Naive thymus-derived CD4-positive, alpha-beta T cell (primary cell): ENCODE results near the gene COG5. TPM values are rescaled to one million over a fixed set of nuclear protein-coding genes. Genes with fewer than 3 reads are reported as not detected.

Source experiments
- ATAC-seq: fragments of 150-1000 bp; cut with Tn5 transposase; 2 replicates; pipeline ENCODE4 v1.10.0; 2021; ENCODE audit warnings: mild to moderate bottlenecking, moderate library complexity
- CTCF ChIA-PET: fragments of 350-600 bp; sonication (Branson Sonifier 250); formaldehyde crosslinking; loops from one replicate; lab custom pipeline; 2021; ENCODE audit warnings: antibody characterized with exemption; lab: Charles Lee
- POLR2A ChIA-PET: fragments of 350-600 bp; sonication (Branson Sonifier 250); formaldehyde crosslinking; loops from one replicate; lab custom pipeline; 2021; ENCODE audit warnings: antibody characterized with exemption, inconsistent platforms; lab: Charles Lee
- DNase-seq, 9 donors: peaks; one replicate each; pipeline versions ENCODE4 v3.0.0 to v3.0.0-alpha.2; 2020 to 2022; ENCODE audit warnings: mixed read lengths in 1 of 9
- H3K27ac ChIP-seq: one replicate; pipeline ENCODE4 v1.7.0; 2013; ENCODE audit warnings: mild to moderate bottlenecking, low read depth, low read length, moderate library complexity
- H3K27me3 ChIP-seq, 2 donors: one replicate each; pipeline ENCODE4 v1.7.0; 2013; ENCODE audit warnings: low read length in 2 of 2, mild to moderate bottlenecking in 2 of 2, moderate library complexity in 2 of 2; ENCODE audit not compliant: control insufficient read depth in 2 of 2, insufficient read depth in 2 of 2
- H3K36me3 ChIP-seq, 3 experiments: 1 replicate in 2 of 3; 2 replicates in 1 of 3; pipeline ENCODE4 v1.7.0; 2013; ENCODE audit warnings: low read length in 3 of 3, mild to moderate bottlenecking in 3 of 3, moderate library complexity in 1 of 3; ENCODE audit not compliant: insufficient read depth in 3 of 3, control insufficient read depth in 2 of 3
- H3K4me1 ChIP-seq, 2 donors: one replicate each; pipeline ENCODE4 v1.7.0; 2013; ENCODE audit warnings: low read length in 2 of 2, mild to moderate bottlenecking in 2 of 2, moderate library complexity in 1 of 2; ENCODE audit not compliant: control insufficient read depth in 2 of 2, insufficient read depth in 2 of 2
- H3K4me3 ChIP-seq: 2 replicates; pipeline ENCODE4 v1.7.0; 2013; ENCODE audit warnings: mild to moderate bottlenecking, low read length
- H3K9me3 ChIP-seq, 3 experiments: 1 replicate in 2 of 3; 2 replicates in 1 of 3; pipeline ENCODE4 v1.7.0; 2013; ENCODE audit warnings: low read length in 3 of 3; ENCODE audit not compliant: control insufficient read depth in 2 of 3
- H3K27ac Mint-ChIP-seq, 9 donors: one replicate each; pipeline ENCODE4 v1.8.0; 2020 to 2022; ENCODE audit warnings: mixed read lengths in 9 of 9, mild to moderate bottlenecking in 8 of 9, moderate library complexity in 5 of 9, inconsistent platforms in 2 of 9
- H3K27me3 Mint-ChIP-seq, 5 donors: one replicate each; pipeline ENCODE4 v1.8.0; 2021 to 2022; ENCODE audit warnings: mixed read lengths in 5 of 5, mild to moderate bottlenecking in 1 of 5
- H3K36me3 Mint-ChIP-seq, 5 donors: one replicate each; pipeline ENCODE4 v1.8.0; 2020 to 2022; ENCODE audit warnings: mixed read lengths in 5 of 5, mild to moderate bottlenecking in 3 of 5, inconsistent platforms in 1 of 5
- H3K4me1 Mint-ChIP-seq, 7 donors: one replicate each; pipeline ENCODE4 v1.8.0; 2020 to 2022; ENCODE audit warnings: mixed read lengths in 7 of 7, mild to moderate bottlenecking in 3 of 7, inconsistent platforms in 1 of 7
- H3K4me3 Mint-ChIP-seq, 10 donors: one replicate each; pipeline ENCODE4 v1.8.0; 2020 to 2022; ENCODE audit warnings: mild to moderate bottlenecking in 10 of 10, mixed read lengths in 10 of 10, moderate library complexity in 6 of 10, inconsistent platforms in 2 of 10
- H3K9me3 Mint-ChIP-seq, 11 donors: one replicate each; pipeline ENCODE4 v1.8.0; 2020 to 2022; ENCODE audit warnings: mixed read lengths in 11 of 11, mild to moderate bottlenecking in 4 of 11, inconsistent platforms in 1 of 11, moderate library complexity in 1 of 11
- intact Hi-C, 2 donors: fragments of 100-400 bp; cut with micrococcal nuclease; formaldehyde crosslinking; loops; one replicate each; pipeline ENCODE4 v1.15.1; 2023
- polyA plus RNA-seq, 2 donors: library from polyadenylated mRNA; unstranded; fragments of 300-500 nt; fragmentation: Illumina TruSeq; gene quantifications; one replicate each; pipeline ENCODE4 v1.2.3, GENCODE V29; 2021
- total RNA-seq, 6 experiments: library from RNA in 5 of 6; stranded (reverse) in 5 of 6; gene quantifications; 1 replicate in 5 of 6; 2 replicates in 1 of 6; pipeline ENCODE4 v1.2.3 and lab custom pipeline; 2021 to 2026

The COG5 gene
- total and polyA plus RNA-seq, 7 experiments from 2014 or later, result 24.7 to 77.0 (median 48.0) TPM

GRCh38 chr7:107505997-107506673, 57.6 kb downstream of the COG5 start:
- Mint-ChIP-seq H3K4me3 (no peak overlapping the region), H3K4me1 (peaks cover 15 to 48% (median 25%) of the 10 kb centered on the region in 7 donors), H3K27ac (no peak overlapping the region), H3K27me3 (no peaks in the 10 kb centered on the region), H3K36me3 (peaks cover 3 to 38% (median 29%) of the 10 kb centered on the region in 5 donors), H3K9me3 (peaks cover 0 to 5% (median 0%) of the 10 kb centered on the region in 11 donors)
- H3K36me3 ChIP-seq, result peaks cover 0 to 5% (median 5%) of the 10 kb centered on the region in 3 experiments
- ATAC-seq (peak; percentile 8), DNase-seq (no peak)
- no peaks in the 10 kb centered on the region for H3K27me3 ChIP-seq
- no peak overlapping the region for H3K4me3 ChIP-seq
- ChIA-PET POLR2A (no interaction called here), CTCF (no interaction called here)
- no peaks in the 10 kb centered on the region for H3K4me1 ChIP-seq
- H3K27ac ChIP-seq, result no peak overlapping the region
- no peaks in the 10 kb centered on the region for H3K9me3 ChIP-seq
- intact Hi-C loops, result no loop called here

GRCh38 chr7:107505362-107505761, 58.4 kb downstream of the COG5 start:
- Mint-ChIP-seq H3K9me3 (peaks cover 0 to 5% (median 0%) of the 10 kb centered on the region in 11 donors), H3K36me3 (peaks cover 3 to 34% (median 23%) of the 10 kb centered on the region in 5 donors), H3K27ac (no peak overlapping the region), H3K4me3 (no peak overlapping the region), H3K4me1 (peaks cover 11 to 42% (median 19%) of the 10 kb centered on the region in 7 donors), H3K27me3 (no peaks in the 10 kb centered on the region)
- ChIA-PET CTCF (no interaction called here), POLR2A (no interaction called here)
- intact Hi-C loops, result no loop called here
- no peak overlapping the region for H3K27ac ChIP-seq
- no peaks in the 10 kb centered on the region for H3K9me3 ChIP-seq
- H3K27me3 ChIP-seq, result no peaks in the 10 kb centered on the region
- ATAC-seq, result no peak
- no peak overlapping the region for H3K4me3 ChIP-seq
- no peak for DNase-seq
- H3K4me1 ChIP-seq, result no peaks in the 10 kb centered on the region
- peaks cover 0 to 5% (median 5%) of the 10 kb centered on the region in 3 experiments for H3K36me3 ChIP-seq

- Mint-ChIP-seq H3K4me3 (no peak overlapping the region), H3K27me3 (no peaks in the 10 kb centered on the region), H3K9me3 (peaks cover 0 to 5% (median 0%) of the 10 kb centered on the region in 11 donors), H3K27ac (no peak overlapping the region), H3K36me3 (peaks cover 2 to 37% (median 32%) of the 10 kb centered on the region in 5 donors), H3K4me1 (peaks cover 5 to 37% (median 16%) of the 10 kb centered on the region in 7 donors)
- H3K4me1 ChIP-seq, result no peaks in the 10 kb centered on the region
- CTCF ChIA-PET, result no interaction called here
- H3K36me3 ChIP-seq, result peaks cover 0 to 5% (median 5%) of the 10 kb centered on the region in 3 experiments
- no peak for ATAC-seq
- no peaks in the 10 kb centered on the region for H3K27me3 ChIP-seq
- POLR2A ChIA-PET, result no interaction called here
- H3K9me3 ChIP-seq, result no peaks in the 10 kb centered on the region
- H3K4me3 ChIP-seq, result no peak overlapping the region
- intact Hi-C loops, result no loop called here
- DNase-seq, result no peak
- no peak overlapping the region for H3K27ac ChIP-seq
Measured at GRCh38 chr7:107503687-107504086, 60.0 kb downstream of the COG5 start.

- Histone ChIP-seq H3K27ac (no peak overlapping the region), H3K36me3 (peaks cover 0 to 5% (median 5%) of the 10 kb centered on the region in 3 experiments), H3K4me3 (no peak overlapping the region), H3K4me1 (no peaks in the 10 kb centered on the region), H3K27me3 (no peaks in the 10 kb centered on the region), H3K9me3 (no peaks in the 10 kb centered on the region)
- ChIA-PET CTCF (no interaction called here), POLR2A (no interaction called here)
- no peak overlapping the region for H3K4me3 Mint-ChIP-seq
- no peak overlapping the region for H3K27ac Mint-ChIP-seq
- intact Hi-C loops, result no loop called here
- no peaks in the 10 kb centered on the region for H3K27me3 Mint-ChIP-seq
- peaks cover 3 to 42% (median 20%) of the 10 kb centered on the region in 7 donors for H3K4me1 Mint-ChIP-seq
- peaks cover 0 to 39% (median 37%) of the 10 kb centered on the region in 5 donors for H3K36me3 Mint-ChIP-seq
- DNase-seq, result no peak
- ATAC-seq, result no peak
- peaks cover 0 to 5% (median 0%) of the 10 kb centered on the region in 11 donors for H3K9me3 Mint-ChIP-seq
Measured at GRCh38 chr7:107502797-107503196, 60.9 kb downstream of the COG5 start.

- Mint-ChIP-seq H3K9me3 (peaks cover 0 to 7% (median 0%) of the 10 kb centered on the region in 11 donors), H3K4me3 (no peak overlapping the region), H3K4me1 (peaks cover 5 to 43% (median 21%) of the 10 kb centered on the region in 7 donors), H3K27ac (no peak overlapping the region), H3K27me3 (no peaks in the 10 kb centered on the region), H3K36me3 (peaks cover 0 to 40% (median 35%) of the 10 kb centered on the region in 5 donors)
- ChIA-PET CTCF (no interaction called here), POLR2A (no interaction called here)
- intact Hi-C loops, result no loop called here
- no peak for DNase-seq
- Histone ChIP-seq H3K4me3 (no peak overlapping the region), H3K27me3 (no peaks in the 10 kb centered on the region), H3K9me3 (no peaks in the 10 kb centered on the region), H3K36me3 (peaks cover 0 to 5% (median 5%) of the 10 kb centered on the region in 3 experiments), H3K4me1 (no peaks in the 10 kb centered on the region), H3K27ac (no peak overlapping the region)
- no peak for ATAC-seq
Measured at GRCh38 chr7:107502154-107502553, 61.6 kb downstream of the COG5 start.

GRCh38 chr7:107501593-107501992, 62.1 kb downstream of the COG5 start:
- Histone ChIP-seq H3K27ac (no peak overlapping the region), H3K4me1 (no peaks in the 10 kb centered on the region), H3K36me3 (peaks cover 0 to 5% (median 5%) of the 10 kb centered on the region in 3 experiments), H3K27me3 (no peaks in the 10 kb centered on the region), H3K4me3 (no peak overlapping the region), H3K9me3 (no peaks in the 10 kb centered on the region)
- intact Hi-C loops, result loop anchor here (1.0 to 2.0 kb wide), 3 partner anchors 8 to 708 kb away; no protein-coding TSS in a partner anchor
- peak overlapping the region in 1 of 9 donors; percentile 36 for H3K27ac Mint-ChIP-seq
- H3K4me3 Mint-ChIP-seq, result no peak overlapping the region
- DNase-seq, result peak in 1 of 9 donors; percentile 4
- POLR2A ChIA-PET, result no interaction called here
- CTCF ChIA-PET, result interaction anchor here (0.6 kb wide), 1 partner anchor 59 kb away, joined by 3 read pairs; no protein-coding TSS in a partner anchor
- peak; percentile 50 for ATAC-seq
- H3K27me3 Mint-ChIP-seq, result no peaks in the 10 kb centered on the region
- H3K36me3 Mint-ChIP-seq, result peaks cover 0 to 46% (median 33%) of the 10 kb centered on the region in 5 donors
- H3K4me1 Mint-ChIP-seq, result peaks cover 6 to 48% (median 26%) of the 10 kb centered on the region in 7 donors
- H3K9me3 Mint-ChIP-seq, result peaks cover 0 to 11% (median 0%) of the 10 kb centered on the region in 11 donors
